Activated gamma-delta T cell treated with Interleukin-2 at 50 U/mL for 16 hours (primary cell): ENCODE data around the gene CARD16.
"Not testable (repeated sequence)": the region's sequence is repeated elsewhere in the genome, so short reads cannot be mapped to it uniquely, and the experiment has no call there.

ENCODE experiments used
- DNase-seq: peaks from one replicate; pipeline ENCODE4 v3.0.0-alpha.2; 2020

CARD16 gene

GRCh38 chr11:105044557-105045524, at the start of gene CARD16:
Gene CARD16 (minus strand): TSS chr11:105045335. CDS start chr11:105045297, 38 bp downstream.
- peak; percentile 36 for DNase-seq

GRCh38 chr11:105092256-105093239, 47.4 kb upstream of the CARD16 start:
- DNase-seq: no peak

GRCh38 chr11:105081412-105082150, 36.4 kb upstream of the CARD16 start:
- DNase-seq: no peak

GRCh38 chr11:105080171-105080906, 35.2 kb upstream of the CARD16 start:
- DNase-seq: not testable (repeated sequence)

- no peak for DNase-seq
These were observed 33.1 kb upstream of the CARD16 start for GRCh38 chr11:105078283-105078682.

- DNase-seq: not testable (repeated sequence)
These were observed 32.1 kb upstream of the CARD16 start for GRCh38 chr11:105077141-105077790.

- DNase-seq: no peak
These were observed 29.0 kb upstream of the CARD16 start for GRCh38 chr11:105074166-105074530.

- no peak for DNase-seq
These were observed 28.5 kb upstream of the CARD16 start for GRCh38 chr11:105073456-105074165.

- DNase-seq: not testable (repeated sequence)
These were observed 26.9 kb upstream of the CARD16 start for GRCh38 chr11:105072080-105072479.

- no peak for DNase-seq
These were observed 26.1 kb upstream of the CARD16 start for GRCh38 chr11:105071089-105071732.

- DNase-seq: no peak
These were observed 25.2 kb upstream of the CARD16 start for GRCh38 chr11:105070306-105070705.

GRCh38 chr11:105069749-105070148, 24.6 kb upstream of the CARD16 start:
- not testable (repeated sequence) for DNase-seq

- DNase-seq: not testable (repeated sequence)
These were observed 18.3 kb upstream of the CARD16 start for GRCh38 chr11:105063245-105063941.

GRCh38 chr11:105057432-105057831, 12.3 kb upstream of the CARD16 start:
- no peak for DNase-seq

GRCh38 chr11:105056446-105056845, 11.3 kb upstream of the CARD16 start:
- DNase-seq: no peak

- DNase-seq: no peak
These were observed 9.8 kb upstream of the CARD16 start for GRCh38 chr11:105054723-105055493.

- no peak for DNase-seq
These were observed 7.4 kb upstream of the CARD16 start for GRCh38 chr11:105052487-105052886.

GRCh38 chr11:105051559-105051958, 6.4 kb upstream of the CARD16 start:
- no peak for DNase-seq

- DNase-seq: no peak
These were observed 4.3 kb upstream of the CARD16 start for GRCh38 chr11:105049481-105049880.
